GM21526 (cell line): ENCODE results near the gene NANP.
"Not testable (repeated sequence)": the region's sequence is repeated elsewhere in the genome, so short reads cannot be mapped to it uniquely, and the experiment has no call there.

Experiments
- ATAC-seq: cut with Tn5 transposase; IDR thresholded peaks from one replicate; pipeline ENCODE4 v1.9.1; 2021; ENCODE audit warnings: moderate library complexity; ENCODE audit not compliant: unreplicated experiment, low FRiP score

Gene NANP

GRCh38 chr20:25623736-25624499 lies at the start of gene NANP:
Gene NANP (minus strand): TSS chr20:25624014. CDS start chr20:25623948, 66 bp downstream.
- ATAC-seq: peak; percentile 80

DNA sequence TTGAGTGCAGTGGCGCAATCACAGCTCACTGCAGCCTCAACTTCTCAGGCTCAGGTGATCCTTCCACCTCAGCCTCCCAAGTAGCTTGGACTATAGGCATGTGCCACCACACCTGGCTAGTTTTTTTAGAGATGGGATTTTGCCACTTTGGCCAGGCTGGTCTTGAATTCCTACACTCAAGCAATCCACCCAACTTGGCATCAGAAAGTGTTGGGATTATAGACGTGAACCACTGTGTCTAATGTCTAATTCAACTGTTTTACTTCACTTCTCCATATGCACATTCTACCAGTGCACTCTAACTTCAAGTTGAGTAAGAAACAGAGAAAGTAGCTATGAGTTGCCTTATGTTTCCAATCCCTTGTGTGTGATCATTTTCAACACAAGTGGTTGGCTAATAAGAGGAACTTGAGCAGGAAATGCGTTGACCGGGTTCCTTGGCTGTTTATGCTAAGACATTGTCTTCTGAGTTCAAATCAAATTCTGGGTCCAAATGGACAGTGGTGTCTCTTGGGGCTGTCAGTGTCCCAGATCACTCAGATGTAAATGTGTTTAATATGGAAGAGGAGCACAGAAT lies 48.9 kb upstream of the NANP start:
- ATAC-seq: no peak

- ATAC-seq: no peak
Observed at GRCh38 chr20:25669826-25670422, 46.1 kb upstream of the NANP start.

- ATAC-seq: no peak
Observed at GRCh38 chr20:25668446-25668845, 44.6 kb upstream of the NANP start.

DNA sequence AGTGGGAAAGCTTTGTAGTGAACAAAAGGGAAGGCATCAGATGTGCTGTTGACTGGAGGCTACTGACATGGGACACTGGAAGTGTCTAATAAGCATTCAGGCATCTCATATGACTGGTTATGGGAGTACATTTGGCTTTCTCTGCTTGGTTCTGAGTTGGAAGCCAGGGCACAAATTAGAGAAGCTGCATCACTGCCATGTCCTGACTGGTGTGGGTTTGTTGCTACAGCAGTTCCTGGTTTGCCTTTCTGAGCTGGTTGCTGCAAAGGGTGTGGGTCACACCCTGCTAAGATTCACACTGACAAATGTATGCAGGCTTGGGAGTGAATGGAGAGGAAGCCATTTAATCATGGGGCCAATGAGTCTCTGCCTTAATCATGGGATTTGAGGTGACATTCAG lies 36.2 kb upstream of the NANP start:
- ATAC-seq: no peak

DNA sequence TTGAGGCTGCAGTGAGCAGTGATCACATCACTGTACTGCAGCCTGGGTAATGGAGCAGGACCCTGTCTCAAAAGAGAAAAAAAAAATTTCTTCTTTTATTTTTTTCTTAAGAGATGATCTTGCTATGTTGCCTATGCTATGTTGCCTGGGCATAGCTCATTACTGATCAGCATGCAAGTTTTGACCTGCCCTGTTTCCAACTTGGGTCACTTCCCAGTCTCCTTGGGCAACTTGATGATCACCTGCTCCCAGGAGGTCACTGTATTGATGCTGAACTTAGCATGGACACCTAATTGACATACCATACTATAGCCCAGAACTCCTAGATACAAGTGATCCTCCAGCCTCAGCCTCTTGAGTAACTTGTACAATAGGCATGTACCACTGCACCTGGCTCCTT lies 30.7 kb upstream of the NANP start:
- no peak for ATAC-seq

DNA sequence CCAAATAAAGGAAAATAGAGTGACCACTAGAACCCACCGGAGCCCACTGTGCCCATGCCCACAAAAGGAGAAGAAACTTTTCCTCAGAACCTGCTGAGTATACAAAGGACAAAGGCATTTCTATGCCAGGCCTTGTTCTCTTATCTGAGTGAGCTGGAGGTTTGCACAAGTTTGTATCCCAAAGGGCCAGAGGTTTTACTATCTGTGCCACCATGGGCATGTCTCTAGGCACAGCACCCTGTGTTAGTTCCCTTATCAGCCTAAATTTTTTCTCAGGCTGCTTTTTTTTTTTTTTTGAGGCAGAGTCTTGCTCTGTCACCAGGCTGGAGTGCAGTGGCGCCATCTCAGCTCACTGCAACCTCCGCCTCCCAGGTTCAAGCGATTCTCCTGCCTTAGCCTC lies 29.1 kb upstream of the NANP start:
- not testable (repeated sequence) for ATAC-seq

DNA sequence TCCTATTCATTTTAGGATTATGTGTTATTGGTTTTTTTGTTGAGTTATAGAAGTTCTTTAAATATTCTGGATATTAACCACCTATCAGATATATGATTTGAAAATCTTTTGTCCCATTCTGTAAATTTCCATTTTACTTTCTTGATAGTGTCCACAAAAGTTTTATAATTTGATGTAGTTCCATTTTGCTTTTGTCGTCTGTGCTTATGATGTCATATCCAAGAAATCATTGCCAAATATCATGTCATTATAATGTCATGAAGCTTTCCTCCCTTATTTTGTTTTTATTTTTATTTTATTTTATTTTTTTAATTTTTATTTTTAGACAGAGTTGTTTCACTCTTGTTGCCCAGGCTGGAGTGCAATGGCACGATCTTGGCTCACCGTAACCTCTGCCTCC lies 21.0 kb upstream of the NANP start:
- no peak for ATAC-seq

GRCh38 chr20:25643716-25644115 lies 19.9 kb upstream of the NANP start:
- no peak for ATAC-seq

DNA sequence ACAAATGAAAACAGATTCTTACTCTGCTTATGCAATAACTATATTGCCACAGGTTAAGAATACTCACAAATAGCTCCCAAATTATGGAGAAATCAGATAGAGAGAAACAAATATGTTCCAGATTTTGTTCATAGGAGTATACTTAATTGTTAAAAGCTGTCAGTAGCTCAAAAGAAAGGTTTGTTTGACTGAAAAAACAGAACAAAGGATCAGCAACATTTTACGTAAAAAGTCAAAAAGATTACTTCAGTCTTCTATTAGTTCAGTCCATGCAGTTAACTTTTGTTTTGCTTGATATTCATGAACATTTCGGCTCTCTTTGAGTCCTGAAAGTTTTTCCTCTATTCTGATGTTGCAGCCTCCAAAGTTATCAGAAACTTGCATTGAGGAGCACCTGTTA lies 13.4 kb upstream of the NANP start:
- ATAC-seq: no peak

DNA sequence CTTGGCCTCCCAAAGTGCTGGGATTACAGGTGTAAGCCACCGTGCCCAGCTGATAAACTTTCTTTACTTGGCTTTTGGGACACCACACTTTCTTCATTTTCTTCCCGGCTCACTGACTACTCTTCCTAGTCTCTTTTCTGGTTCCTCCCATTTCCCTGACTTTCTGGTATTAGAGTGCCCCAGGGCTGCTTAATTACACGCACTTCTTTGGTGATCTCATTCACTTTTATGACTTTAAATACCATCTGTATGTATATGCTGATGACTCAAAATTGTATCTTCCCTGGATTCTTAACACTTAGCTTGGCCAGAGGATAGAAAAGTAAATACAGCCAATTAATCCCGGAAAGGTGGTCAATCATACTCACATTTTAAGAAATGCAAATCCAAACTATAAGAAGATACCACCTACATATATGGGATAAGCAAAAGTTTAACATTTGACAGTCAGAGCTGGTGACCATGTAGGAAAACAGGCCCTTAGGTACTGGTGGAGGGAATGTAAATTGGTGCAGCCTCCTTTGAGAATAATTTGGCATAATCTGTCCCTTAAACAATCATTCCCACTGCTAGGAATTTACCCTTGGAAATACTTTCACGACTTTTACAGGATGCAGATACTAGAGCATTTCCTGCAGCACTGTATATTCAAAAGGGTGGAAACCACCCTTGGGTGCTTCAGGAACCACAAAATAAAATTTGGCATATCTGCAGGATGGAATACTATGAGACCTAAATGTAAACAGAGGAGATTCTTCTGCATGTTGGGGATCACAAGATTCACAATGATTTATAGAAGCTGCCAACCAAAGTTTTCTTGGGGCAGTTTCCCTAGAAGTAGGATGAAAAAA lies 9.4 kb upstream of the NANP start:
- ATAC-seq: no peak

DNA sequence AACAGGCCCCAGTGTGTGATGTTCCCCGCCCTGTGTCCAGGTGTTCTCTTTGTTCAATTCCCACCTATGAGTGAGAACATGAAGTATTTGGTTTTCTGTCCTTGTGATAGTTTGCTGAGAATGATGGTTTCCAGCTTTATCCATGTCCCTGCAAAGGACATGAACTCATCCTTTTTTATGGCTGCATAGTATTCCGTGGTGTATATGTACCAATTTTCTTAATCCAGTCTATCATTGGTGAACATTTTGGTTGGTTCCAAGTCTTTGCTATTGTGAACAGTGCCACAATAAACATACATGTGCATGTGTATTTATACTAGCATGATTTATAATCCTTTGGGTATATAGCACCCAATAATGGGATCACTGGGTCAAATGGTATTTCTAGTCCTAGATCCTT lies 6.8 kb upstream of the NANP start:
- ATAC-seq: not testable (repeated sequence)

DNA sequence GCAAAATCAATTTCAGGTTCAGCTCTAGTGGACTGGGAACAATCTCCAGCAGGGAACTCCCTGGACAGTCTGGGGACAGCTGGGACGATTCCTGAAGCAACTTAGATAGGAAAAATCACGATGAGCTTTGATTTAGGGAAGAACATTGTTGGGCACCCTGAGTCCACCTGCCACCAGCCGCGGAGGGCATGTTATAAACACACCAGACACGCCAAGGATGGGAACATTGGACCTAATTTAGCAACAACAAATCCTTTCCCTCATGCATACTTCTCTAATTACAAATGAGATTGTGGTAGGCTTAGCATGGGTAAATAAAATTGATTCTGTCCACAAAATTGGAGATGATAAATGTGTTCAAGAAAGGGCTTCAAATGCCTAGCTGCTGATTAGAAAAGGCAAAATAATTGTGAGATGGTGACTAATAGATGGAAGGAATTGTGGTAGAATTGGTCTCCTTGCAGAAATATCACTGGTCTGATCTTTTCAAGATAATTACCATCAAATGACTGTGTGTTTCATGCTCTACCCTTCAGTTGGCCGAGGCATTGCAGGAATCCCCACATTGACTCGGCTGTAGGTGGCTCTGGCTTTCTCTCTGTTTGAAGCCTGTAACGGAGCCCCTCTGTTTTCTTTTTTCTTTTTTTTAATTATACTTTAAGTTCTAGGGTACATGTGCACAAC lies 6.1 kb upstream of the NANP start:
- no peak for ATAC-seq

- ATAC-seq: no peak
Observed at GRCh38 chr20:25626779-25627178, 3.0 kb upstream of the NANP start.

DNA sequence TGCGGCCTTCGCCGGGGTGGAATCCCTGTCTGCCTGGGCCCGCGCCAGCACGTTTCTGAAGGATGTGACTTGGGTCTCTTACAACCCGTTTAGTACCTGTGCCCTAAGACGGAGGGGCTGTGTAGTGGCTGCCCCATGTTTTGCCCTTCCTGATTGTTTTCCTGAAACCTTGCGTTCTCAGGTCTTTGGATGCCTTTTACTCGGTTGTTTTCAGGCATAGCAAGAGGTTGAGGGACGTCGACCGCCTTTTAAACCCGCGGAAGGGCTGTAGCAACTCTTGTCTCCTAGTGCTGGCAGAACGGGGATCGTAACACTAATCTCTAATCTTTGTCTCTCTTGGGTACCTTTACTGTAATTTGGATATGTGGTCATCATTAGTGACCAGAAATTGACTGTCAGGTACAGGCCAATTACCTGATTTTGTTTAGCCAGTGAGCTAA lies 706 bp upstream of the NANP start:
- no peak for ATAC-seq

- ATAC-seq: peak; percentile 23
Observed at GRCh38 chr20:25623225-25623735, 534 bp downstream of the NANP start.

GRCh38 chr20:25622450-25623224 lies 1.2 kb downstream of the NANP start:
- no peak for ATAC-seq

DNA sequence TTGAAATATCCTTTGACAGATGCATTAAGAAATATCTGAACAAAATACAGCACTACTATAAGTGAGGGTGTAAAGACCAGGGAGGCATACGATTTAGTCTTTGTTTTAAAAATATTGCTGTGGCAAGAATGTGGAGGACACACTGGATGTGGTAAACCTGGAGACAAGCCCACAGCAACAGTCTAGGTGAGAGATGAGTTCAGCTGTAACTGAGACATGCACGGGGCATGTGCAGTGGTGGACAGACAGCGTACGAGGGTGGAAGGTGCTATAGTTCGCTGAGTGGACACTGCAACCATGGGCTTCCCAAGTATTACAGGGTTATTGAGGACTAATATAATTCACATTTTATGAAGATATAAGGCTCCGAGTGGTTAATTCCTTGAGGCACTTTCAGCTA lies 1.8 kb downstream of the NANP start:
- no peak for ATAC-seq

GRCh38 chr20:25619514-25619913 lies 4.3 kb downstream of the NANP start:
- no peak for ATAC-seq
